RWPE1 (cell line): ENCODE data around the gene CTNNA1.

ENCODE experiments used
- CTCF ChIA-PET: fragments of 350-600 bp; sonication (Branson Sonifier 250); formaldehyde crosslinking; extraction: SDS; loops from one replicate; lab custom pipeline; 2021; lab: Yijun Ruan, JAX
- POLR2A ChIA-PET: fragments of 400-600 bp; formaldehyde crosslinking; extraction: SDS; loops from one replicate; lab custom pipeline; 2020; ENCODE audit warnings: antibody characterized with exemption; ENCODE audit not compliant: low non-redundant PET; lab: Yijun Ruan, JAX
- DNase-seq: peaks from one replicate; pipeline ENCODE4 v3.0.0; 2012; ENCODE audit warnings: low spot score
- H3K27ac ChIP-seq: fragments of 450-650 bp; 2 replicates; pipeline ENCODE4 v1.5.1; 2017
- CTCF ChIP-seq: fragments of 450-650 bp; conservative IDR thresholded peaks from 2 replicates; pipeline ENCODE4 v1.5.1; 2017; ENCODE audit warnings: low read depth, mild to moderate bottlenecking

CTNNA1 gene

GRCh38 chr5:138709202-138709601 lies 44.0 kb upstream of the CTNNA1 start:
- H3K27ac ChIP-seq: no peak overlapping the region
- TF ChIP-seq CTCF: no peak
- CTCF ChIA-PET: interaction anchor here (0.6 to 0.9 kb wide), 2 partner anchors 16 to 173 kb away, joined by 3 read pairs; no protein-coding TSS in a partner anchor
- no peak for DNase-seq
- POLR2A ChIA-PET: no interaction called here

- CTCF ChIA-PET: interaction anchor here (0.6 kb wide), 2 partner anchors 608 to 1314 kb away, joined by 3 to 4 read pairs; no protein-coding TSS in a partner anchor
Observed at GRCh38 chr5:138711087-138711486, 42.1 kb upstream of the CTNNA1 start.

GRCh38 chr5:138711811-138712210 lies 41.4 kb upstream of the CTNNA1 start:
- CTCF ChIA-PET: interaction anchor here (0.8 kb wide), 1 partner anchor 12 kb away, joined by 3 read pairs; no protein-coding TSS in a partner anchor
- DNase-seq: no peak
- TF ChIP-seq CTCF: no peak
- POLR2A ChIA-PET: no interaction called here
- no peak overlapping the region for H3K27ac ChIP-seq

More at GRCh38 chr5:138711087-138711486, 42.1 kb upstream of the CTNNA1 start:
- POLR2A ChIA-PET: no interaction called here
- no peak for DNase-seq
- H3K27ac ChIP-seq: no peak overlapping the region
- TF ChIP-seq CTCF: no peak

GRCh38 chr5:138712324-138712723 lies 40.9 kb upstream of the CTNNA1 start:
- no peak for TF ChIP-seq CTCF
- no peak overlapping the region for H3K27ac ChIP-seq
- no peak for DNase-seq
- POLR2A ChIA-PET: no interaction called here
- CTCF ChIA-PET: interaction anchor here (0.8 kb wide), 1 partner anchor 12 kb away, joined by 3 read pairs; no protein-coding TSS in a partner anchor

- POLR2A ChIA-PET: no interaction called here
- H3K27ac ChIP-seq: no peak overlapping the region
- TF ChIP-seq CTCF: no peak
- CTCF ChIA-PET: interaction anchor here (0.6 to 0.8 kb wide), 2 partner anchors 11 to 22 kb away, joined by 3 to 4 read pairs; no protein-coding TSS in a partner anchor
- no peak for DNase-seq
Observed at GRCh38 chr5:138712791-138713190, 40.4 kb upstream of the CTNNA1 start.

- H3K27ac ChIP-seq: no peak overlapping the region
- CTCF ChIA-PET: interaction anchor here (0.6 kb wide), 1 partner anchor 22 kb away, joined by 4 read pairs; no protein-coding TSS in a partner anchor
- TF ChIP-seq CTCF: no peak
- POLR2A ChIA-PET: no interaction called here
- no peak for DNase-seq
Observed at GRCh38 chr5:138713247-138713646, 40.0 kb upstream of the CTNNA1 start.
